Measurements from ENCODE around the gene SLC11A2. TPM values are rescaled to one million over a fixed set of nuclear protein-coding genes. Genes with fewer than 3 reads are reported as not detected.

The SLC11A2 gene
- total and polyA plus RNA-seq, 2 of the 13 experiments (the other 11 are each of a cell fraction or from before 2014, with no cell fraction given) = 71.7 to 77.0 TPM

DNA sequence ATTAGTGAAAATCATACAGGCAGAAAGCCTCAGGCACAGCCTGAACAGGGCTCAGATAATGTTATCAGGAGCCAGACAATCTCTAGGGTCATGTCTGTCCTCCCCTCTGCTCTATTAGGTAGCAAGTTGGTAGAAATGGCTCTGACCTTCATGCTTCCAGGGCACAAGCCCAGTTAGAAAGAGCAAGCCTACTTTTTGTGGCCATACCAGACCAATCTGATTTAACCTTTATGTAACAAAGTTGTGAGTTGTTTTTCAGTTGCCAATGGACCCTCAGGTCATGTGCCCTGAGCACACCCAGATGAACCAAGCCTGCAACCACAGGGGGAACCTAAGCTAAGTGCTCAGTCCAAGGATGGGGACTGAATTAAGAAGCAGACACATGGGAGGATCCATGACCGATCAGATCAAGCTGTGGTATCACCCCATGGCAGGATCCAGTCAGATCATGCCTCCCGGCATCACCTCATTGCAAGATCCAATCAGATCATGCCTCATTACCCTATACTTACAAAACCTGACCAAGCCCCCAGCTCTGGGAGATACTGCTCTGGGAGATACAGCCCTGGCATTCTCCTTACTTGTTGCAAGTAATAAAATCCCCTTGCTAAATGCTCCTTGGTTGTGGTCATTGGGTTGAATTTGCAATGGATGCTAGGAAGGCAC is 92.6 kb downstream of the SLC11A2 start (continued):
- peak; percentile 30 for TF ChIP-seq SKI (IDR thresholded peaks at IDR 0.05; ENCODE audit: partially characterized antibody)
- TF ChIP-seq HOXA5 (CRISPR knock-in tag; IDR thresholded peaks at IDR 0.05) = 0 out of 2 replicates have a peak, but pooled peaks have one; percentile 65
- TF ChIP-seq SAP130 (CRISPR knock-in tag; IDR thresholded peaks at IDR 0.05; ENCODE audit: low read depth) = no peak
- no peak for TF ChIP-seq ZNF773 (CRISPR knock-in tag; IDR thresholded peaks at IDR 0.05; ENCODE audit: borderline replicate concordance)
- 0 out of 2 replicates have a peak, but pooled peaks have one; percentile 19 for TF ChIP-seq ZNF749 (CRISPR knock-in tag; IDR thresholded peaks at IDR 0.05; ENCODE audit: borderline replicate concordance)
- TF ChIP-seq, protein P1, sequence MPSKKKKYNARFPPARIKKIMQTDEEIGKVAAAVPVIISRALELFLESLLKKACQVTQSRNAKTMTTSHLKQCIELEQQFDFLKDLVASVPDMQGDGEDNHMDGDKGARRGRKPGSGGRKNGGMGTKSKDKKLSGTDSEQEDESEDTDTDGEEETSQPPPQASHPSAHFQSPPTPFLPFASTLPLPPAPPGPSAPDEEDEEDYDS (CRISPR knock-in tag; IDR thresholded peaks at IDR 0.05) = peak; percentile 72
- TF ChIP-seq NFYC (CRISPR knock-in tag; IDR thresholded peaks at IDR 0.05) = peak; percentile 75
- TF ChIP-seq ASH2L (IDR thresholded peaks at IDR 0.05; ENCODE audit: insufficient read length, low read depth, low read length) = peak; percentile 1
- no peak for TF ChIP-seq SNAI1 (CRISPR knock-in tag; IDR thresholded peaks at IDR 0.05; ENCODE audit: borderline replicate concordance)
- TF ChIP-seq PCBP1 (IDR thresholded peaks at IDR 0.05; ENCODE audit: borderline replicate concordance, low read depth, low read length) = no peak
- TF ChIP-seq SALL1 (CRISPR knock-in tag; IDR thresholded peaks at IDR 0.05) = peak; percentile 35; the same call in 1 of the 2 replicates
- peak; percentile 11; the same call in 1 of the 2 replicates for TF ChIP-seq GABPB1 (CRISPR knock-in tag; IDR thresholded peaks at IDR 0.05)
- TF ChIP-seq MED1 (CRISPR knock-in tag; IDR thresholded peaks at IDR 0.05) = peak; percentile 61
- TF ChIP-seq EP300 (IDR thresholded peaks at IDR 0.05; ENCODE audit: low read depth in 2 of 2, low read length in 2 of 2) = 0 out of 4 replicates have a peak, but pooled peaks have one; percentile 14
- TF ChIP-seq EP300 (CRISPR knock-in tag; IDR thresholded peaks at IDR 0.05; ENCODE audit: borderline replicate concordance) = peak; percentile 61; the same call in 1 of the 2 replicates
- no peak for TF ChIP-seq SOX6 (IDR thresholded peaks at IDR 0.05)
- TF ChIP-seq SOX6 (CRISPR knock-in tag; IDR thresholded peaks at IDR 0.05) = 0 out of 2 replicates have a peak, but pooled peaks have one; percentile 3
- no peak for TF ChIP-seq MATR3 (CRISPR knock-in tag; IDR thresholded peaks at IDR 0.05)
- peak; percentile 19; the same call in 1 of the 2 replicates for TF ChIP-seq MIXL1 (CRISPR knock-in tag; IDR thresholded peaks at IDR 0.05)
- TF ChIP-seq ZC3H4 (CRISPR knock-in tag; IDR thresholded peaks at IDR 0.05; ENCODE audit: borderline replicate concordance) = peak; percentile 27; the same call in 1 of the 2 replicates
- 0 out of 2 replicates have a peak, but pooled peaks have one; percentile 25 for TF ChIP-seq KDM2A (CRISPR knock-in tag; IDR thresholded peaks at IDR 0.05; ENCODE audit: borderline replicate concordance, low read depth)
- TF ChIP-seq POGZ (CRISPR knock-in tag; IDR thresholded peaks at IDR 0.05) = 0 out of 2 replicates have a peak, but pooled peaks have one; percentile 34
- TF ChIP-seq FOXA3 (CRISPR knock-in tag; IDR thresholded peaks at IDR 0.05) = 0 out of 2 replicates have a peak, but pooled peaks have one; percentile 4
- TF ChIP-seq SRSF9 (IDR thresholded peaks at IDR 0.05; ENCODE audit: borderline replicate concordance, insufficient read depth, low read depth, low read length, poor library complexity, severe bottlenecking) = no peak
- peak; percentile 41; the same call in 1 of the 2 replicates for TF ChIP-seq ZNF574 (CRISPR knock-in tag; IDR thresholded peaks at IDR 0.05)
- no peak for TF ChIP-seq ZNF790 (CRISPR knock-in tag; IDR thresholded peaks at IDR 0.05; ENCODE audit: borderline replicate concordance)
- TF ChIP-seq TARDBP (CRISPR knock-in tag; IDR thresholded peaks at IDR 0.05) = 0 out of 2 replicates have a peak, but pooled peaks have one; percentile 16
- no peak for TF ChIP-seq SOX13 (IDR thresholded peaks at IDR 0.05)
- TF ChIP-seq SOX13 (CRISPR knock-in tag; conservative IDR thresholded peaks at IDR 0.05 in 1 of 2, IDR thresholded peaks at IDR 0.05 in 1 of 2) = peak in 1 of 2 experiments; percentile 12; a peak in 1 of 4 replicates

Data from HepG2 (cell line).